RWPE2 (cell line): ENCODE results near the gene CLEC9A.

Experiments
- ATAC-seq: fragments of 200-7000 bp; cut with Tn5 transposase; 3 replicates; pipeline ENCODE4 v1.9.1; 2021; ENCODE audit warnings: low read depth
- DNase-seq: peaks from one replicate; pipeline ENCODE4 v3.0.0-alpha.2; 2020; ENCODE audit warnings: low spot score
- H3K27ac ChIP-seq: fragments of 450-650 bp; 2 replicates; pipeline ENCODE4 v1.5.1; 2017; ENCODE audit warnings: mild to moderate bottlenecking; ENCODE audit not compliant: poor library complexity, severe bottlenecking
- H3K27me3 ChIP-seq: fragments of 250-450 bp; sonication (Bioruptor Pico); 2 replicates; pipeline ENCODE4 v1.5.1; 2021; ENCODE audit warnings: mild to moderate bottlenecking, moderate library complexity; ENCODE audit not compliant: insufficient read depth, poor library complexity, severe bottlenecking
- H3K36me3 ChIP-seq: fragments of 250-450 bp; sonication (Bioruptor Pico); 2 replicates; pipeline ENCODE4 v1.5.1; 2020; ENCODE audit warnings: low read depth, mild to moderate bottlenecking, moderate library complexity
- H3K4me1 ChIP-seq: fragments of 250-450 bp; sonication (Bioruptor Pico); 2 replicates; pipeline ENCODE4 v1.5.1; 2021; ENCODE audit warnings: mild to moderate bottlenecking, moderate library complexity; ENCODE audit not compliant: insufficient read depth, poor library complexity, severe bottlenecking
- H3K4me3 ChIP-seq: fragments of 250-450 bp; sonication (Bioruptor Pico); 2 replicates; pipeline ENCODE4 v1.5.1; 2021; ENCODE audit warnings: mild to moderate bottlenecking, moderate library complexity; ENCODE audit not compliant: severe bottlenecking
- H3K9me3 ChIP-seq: fragments of 250-450 bp; sonication (Bioruptor Pico); 2 replicates; pipeline ENCODE4 v1.5.1; 2021; ENCODE audit warnings: mild to moderate bottlenecking, moderate library complexity; ENCODE audit not compliant: severe bottlenecking
- TF ChIP-seq, protein P1 (sequence below): fragments of 450-650 bp; IDR thresholded peaks from one replicate; pipeline ENCODE4 v1.5.1; 2017; ENCODE audit warnings: mild to moderate bottlenecking, moderate library complexity; ENCODE audit not compliant: poor library complexity, severe bottlenecking

Gene CLEC9A

DNA sequence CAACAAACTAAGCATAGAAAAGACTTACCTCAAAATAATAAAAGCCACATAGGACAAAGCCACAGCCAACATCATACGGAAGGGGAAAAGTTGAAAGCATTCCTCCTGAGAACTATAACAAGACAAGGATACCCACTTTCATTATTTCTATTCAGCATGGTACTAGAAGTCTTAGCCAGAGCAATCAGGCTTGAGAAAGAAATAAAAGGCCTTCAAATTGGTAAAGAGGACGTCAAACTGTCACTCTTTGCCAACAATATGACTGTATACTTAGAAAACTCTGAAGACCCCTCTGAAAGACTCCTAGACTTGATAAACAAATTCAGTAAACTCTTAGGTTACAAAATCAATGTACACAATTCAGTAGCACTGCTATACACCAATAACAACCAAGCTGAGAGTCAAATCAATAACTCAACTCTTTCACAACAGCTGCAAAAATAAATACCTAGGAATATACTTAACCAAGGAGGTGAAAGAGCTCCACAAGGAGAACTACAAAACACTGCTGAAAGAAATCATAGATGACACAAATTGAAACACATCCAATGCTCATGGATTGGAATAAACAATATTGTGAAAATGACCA, 79.9 kb downstream of the CLEC9A start:
- no peaks in the 10 kb centered on the region for H3K36me3 ChIP-seq
- no peaks in the 10 kb centered on the region for H3K4me1 ChIP-seq
- no peak overlapping the region for H3K4me3 ChIP-seq
- no peak overlapping the region for H3K27ac ChIP-seq
- TF ChIP-seq, protein P1, sequence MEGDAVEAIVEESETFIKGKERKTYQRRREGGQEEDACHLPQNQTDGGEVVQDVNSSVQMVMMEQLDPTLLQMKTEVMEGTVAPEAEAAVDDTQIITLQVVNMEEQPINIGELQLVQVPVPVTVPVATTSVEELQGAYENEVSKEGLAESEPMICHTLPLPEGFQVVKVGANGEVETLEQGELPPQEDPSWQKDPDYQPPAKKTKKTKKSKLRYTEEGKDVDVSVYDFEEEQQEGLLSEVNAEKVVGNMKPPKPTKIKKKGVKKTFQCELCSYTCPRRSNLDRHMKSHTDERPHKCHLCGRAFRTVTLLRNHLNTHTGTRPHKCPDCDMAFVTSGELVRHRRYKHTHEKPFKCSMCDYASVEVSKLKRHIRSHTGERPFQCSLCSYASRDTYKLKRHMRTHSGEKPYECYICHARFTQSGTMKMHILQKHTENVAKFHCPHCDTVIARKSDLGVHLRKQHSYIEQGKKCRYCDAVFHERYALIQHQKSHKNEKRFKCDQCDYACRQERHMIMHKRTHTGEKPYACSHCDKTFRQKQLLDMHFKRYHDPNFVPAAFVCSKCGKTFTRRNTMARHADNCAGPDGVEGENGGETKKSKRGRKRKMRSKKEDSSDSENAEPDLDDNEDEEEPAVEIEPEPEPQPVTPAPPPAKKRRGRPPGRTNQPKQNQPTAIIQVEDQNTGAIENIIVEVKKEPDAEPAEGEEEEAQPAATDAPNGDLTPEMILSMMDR = no peak
- DNase-seq (no peak), ATAC-seq (no peak)
- no peaks in the 10 kb centered on the region for H3K27me3 ChIP-seq
- H3K9me3 ChIP-seq = no peaks in the 10 kb centered on the region

DNA sequence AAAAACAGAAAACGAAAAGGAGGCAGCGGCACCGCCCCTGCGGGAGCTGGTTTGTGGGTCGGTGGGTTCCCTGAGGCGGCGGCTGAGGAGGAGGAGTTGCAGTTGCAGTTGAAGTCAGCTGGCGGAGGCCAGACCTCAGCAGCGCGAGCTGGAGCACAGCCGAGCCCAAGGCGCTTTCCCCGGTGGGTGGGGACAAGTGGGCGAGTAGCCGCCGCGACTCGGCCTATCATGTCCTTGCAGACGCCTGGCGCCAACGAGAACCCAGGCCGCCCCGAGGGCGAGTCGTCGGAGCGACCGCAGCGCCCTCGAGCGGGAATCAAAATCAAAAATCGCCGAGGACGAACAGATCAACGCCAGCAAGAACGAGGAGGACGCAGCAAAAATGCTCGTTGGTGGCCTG, 81.0 kb downstream of the CLEC9A start:
- Histone ChIP-seq H3K27me3 (no peaks in the 10 kb centered on the region), H3K9me3 (no peaks in the 10 kb centered on the region), H3K36me3 (no peaks in the 10 kb centered on the region), H3K27ac (no peak overlapping the region), H3K4me1 (no peaks in the 10 kb centered on the region), H3K4me3 (no peak overlapping the region)
- TF ChIP-seq, protein P1 = no peak
- ATAC-seq = no peak
- no peak for DNase-seq

DNA sequence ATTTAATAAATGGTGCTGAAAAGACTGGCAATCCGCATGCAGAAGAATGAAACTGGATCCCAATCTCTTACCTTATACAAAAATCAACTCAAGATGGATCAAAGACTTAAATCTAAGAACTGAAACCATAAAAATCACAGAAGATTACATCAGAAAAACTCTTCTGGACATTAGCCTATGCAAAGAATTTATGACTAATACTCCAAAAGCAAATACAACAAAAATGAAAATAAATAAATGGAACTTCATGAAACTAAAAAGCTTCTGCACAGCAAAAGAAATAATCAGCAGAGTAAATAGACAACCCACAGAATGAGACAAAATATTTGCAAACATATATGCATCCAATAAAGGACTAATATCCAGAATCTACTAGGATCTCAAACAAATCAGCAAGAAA, 82.6 kb downstream of the CLEC9A start:
- TF ChIP-seq, protein P1 = no peak
- DNase-seq = no peak
- H3K4me1 ChIP-seq = no peaks in the 10 kb centered on the region
- no peaks in the 10 kb centered on the region for H3K9me3 ChIP-seq
- ATAC-seq = no peak
- H3K27me3 ChIP-seq = no peaks in the 10 kb centered on the region
- no peak overlapping the region for H3K27ac ChIP-seq
- no peak overlapping the region for H3K4me3 ChIP-seq
- no peaks in the 10 kb centered on the region for H3K36me3 ChIP-seq

DNA sequence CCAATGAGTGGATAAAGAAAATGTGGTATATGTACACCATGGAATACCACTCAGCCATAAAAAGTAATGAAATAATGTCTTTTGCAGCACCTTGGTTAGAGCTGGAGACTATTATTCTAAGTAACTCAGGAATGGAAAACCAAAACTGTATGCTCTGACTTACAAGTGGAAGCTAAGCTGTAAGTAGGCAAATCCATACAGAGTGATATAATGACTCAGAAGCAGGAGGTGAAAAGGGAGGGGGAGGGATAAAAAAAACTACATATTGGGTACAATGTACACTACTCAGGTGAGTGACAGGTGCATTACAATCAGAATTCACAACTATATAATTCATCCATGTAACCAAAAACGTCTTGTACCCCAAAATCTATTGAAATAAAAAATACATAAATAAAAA, 83.4 kb downstream of the CLEC9A start:
- DNase-seq (no peak), ATAC-seq (no peak)
- H3K27ac ChIP-seq = no peak overlapping the region
- no peaks in the 10 kb centered on the region for H3K36me3 ChIP-seq
- H3K4me3 ChIP-seq = no peak overlapping the region
- H3K27me3 ChIP-seq = no peaks in the 10 kb centered on the region
- H3K9me3 ChIP-seq = no peaks in the 10 kb centered on the region
- TF ChIP-seq, protein P1 = no peak
- H3K4me1 ChIP-seq = no peaks in the 10 kb centered on the region

DNA sequence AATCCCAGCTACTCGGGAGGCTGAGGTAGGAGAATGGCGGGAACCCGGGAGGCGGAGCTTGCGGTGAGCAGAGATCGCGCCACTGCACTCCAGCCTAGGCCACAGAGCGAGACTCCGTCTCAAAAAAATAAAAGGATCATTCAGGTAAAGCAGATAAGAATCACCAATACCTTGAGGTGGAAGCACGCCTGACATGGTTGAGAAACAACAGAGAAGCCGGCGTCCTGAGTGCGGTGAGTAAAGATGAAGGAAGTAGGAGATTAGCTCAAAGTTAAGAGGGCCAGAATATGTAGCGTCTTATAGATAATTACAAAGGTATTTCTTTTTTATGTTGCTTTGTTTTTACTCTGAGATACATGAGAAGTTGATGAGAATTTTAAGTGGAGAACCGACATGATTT, 84.8 kb downstream of the CLEC9A start:
- ATAC-seq (no peak), DNase-seq (no peak)
- Histone ChIP-seq H3K4me3 (no peak overlapping the region), H3K4me1 (no peaks in the 10 kb centered on the region), H3K9me3 (no peaks in the 10 kb centered on the region), H3K27ac (no peak overlapping the region), H3K27me3 (no peaks in the 10 kb centered on the region), H3K36me3 (no peaks in the 10 kb centered on the region)
- TF ChIP-seq, protein P1 = no peak
